IMR-90 (cell line): ENCODE data around the gene NTF3. TPM values are rescaled to one million over a fixed set of nuclear protein-coding genes. Genes with fewer than 3 reads are reported as not detected.
A peak's percentile ranks its signal among the peaks of the same experiment; 100 is the strongest.

ENCODE experiments used
- ATAC-seq: fragments of 200-7000 bp; cut with Tn5 transposase; 2 replicates; pipeline ENCODE4 v1.9.1; 2020; ENCODE audit warnings: low read depth, mild to moderate bottlenecking, moderate library complexity
- BruUV-seq: library from RNA; stranded (reverse); fragments of 400-500 nt; replicated peaks from 2 replicates; lab custom pipeline; 2021; lab: Mats Ljungman, UMichigan
- CTCF ChIA-PET: fragments of 300-600 bp; formaldehyde crosslinking; extraction: SDS; loops from one replicate; lab custom pipeline; 2021; ENCODE audit warnings: antibody characterized with exemption; lab: Yijun Ruan, JAX
- POLR2A ChIA-PET: fragments of 300-600 bp; sonication (Branson Sonifier 250); formaldehyde crosslinking; loops from one replicate; lab custom pipeline; 2022; ENCODE audit warnings: antibody characterized with exemption; ENCODE audit not compliant: unreplicated experiment; lab: Charles Lee
- DNase-seq: peaks from one replicate; pipeline ENCODE4 v3.0.0; 2013
- H2AFZ ChIP-seq: replicated peaks from 2 replicates; pipeline ENCODE3; 2013; ENCODE audit warnings: low read length, mild to moderate bottlenecking; ENCODE audit not compliant: poor library complexity
- H2AK5ac ChIP-seq: 2 replicates; pipeline ENCODE4 v1.6.1; 2013; ENCODE audit warnings: low read depth, low read length, inconsistent platforms
- H2AK9ac ChIP-seq: replicated peaks from 2 replicates; pipeline ENCODE3; 2013; ENCODE audit warnings: mild to moderate bottlenecking, low read depth, low read length, moderate library complexity; ENCODE audit not compliant: poor library complexity
- H2BK120ac ChIP-seq: 2 replicates; pipeline ENCODE4 v1.6.1; 2013; ENCODE audit warnings: low read depth, low read length, inconsistent platforms
- H2BK15ac ChIP-seq: 3 replicates; pipeline ENCODE4 v1.6.1; 2013; ENCODE audit warnings: low read depth, low read length, inconsistent platforms
- H2BK20ac ChIP-seq: 2 replicates; pipeline ENCODE4 v1.6.1; 2013; ENCODE audit warnings: low read depth, mild to moderate bottlenecking, inconsistent platforms, low read length, moderate library complexity
- H2BK5ac ChIP-seq: 2 replicates; pipeline ENCODE4 v1.6.1; 2013; ENCODE audit warnings: mild to moderate bottlenecking, low read depth, low read length, inconsistent platforms; ENCODE audit not compliant: poor library complexity, severe bottlenecking
- H3K14ac ChIP-seq: replicated peaks from 2 replicates; pipeline ENCODE4 v1.6.1; 2013; ENCODE audit warnings: low read depth, low read length, inconsistent platforms
- H3K18ac ChIP-seq: 2 replicates; pipeline ENCODE4 v1.6.1; 2013; ENCODE audit warnings: low read depth, low read length, control low read depth
- H3K23ac ChIP-seq: 2 replicates; pipeline ENCODE4 v1.6.1; 2013; ENCODE audit warnings: low read depth, low read length, inconsistent platforms
- H3K27ac ChIP-seq: 2 replicates; pipeline ENCODE4 v1.5.1; 2013; ENCODE audit warnings: mild to moderate bottlenecking, control low read depth, low read length; ENCODE audit not compliant: insufficient read depth
- H3K27me3 ChIP-seq: 2 replicates; pipeline ENCODE4 v1.6.1; 2013; ENCODE audit warnings: low read length; ENCODE audit not compliant: control insufficient read depth, insufficient read depth
- H3K36me3 ChIP-seq: 2 replicates; pipeline ENCODE4 v1.6.1; 2013; ENCODE audit warnings: low read length, mixed read lengths; ENCODE audit not compliant: control insufficient read depth, insufficient read depth
- H3K4ac ChIP-seq: 2 replicates; pipeline ENCODE4 v1.6.1; 2013; ENCODE audit warnings: low read depth, low read length, inconsistent platforms
- H3K4me1 ChIP-seq: 2 replicates; pipeline ENCODE4 v1.6.1; 2013; ENCODE audit warnings: low read length, mixed read lengths; ENCODE audit not compliant: control insufficient read depth, insufficient read depth
- H3K4me2 ChIP-seq: 2 replicates; pipeline ENCODE4 v1.6.1; 2013; ENCODE audit warnings: low read depth, mild to moderate bottlenecking, control low read depth, low read length, moderate library complexity
- H3K4me3 ChIP-seq: 2 replicates; pipeline ENCODE4 v1.5.1; 2013; ENCODE audit warnings: low read depth, mild to moderate bottlenecking, control low read depth, low read length, moderate library complexity; ENCODE audit not compliant: insufficient read depth
- H3K56ac ChIP-seq: 2 replicates; pipeline ENCODE4 v1.6.1; 2013; ENCODE audit warnings: low read length, inconsistent platforms; ENCODE audit not compliant: insufficient read depth; ENCODE audit errors: extremely low read depth
- H3K79me1 ChIP-seq, 2 experiments: 2 replicates each; pipeline ENCODE4 v1.6.1; 2013; ENCODE audit warnings: low read length in 2 of 2, inconsistent platforms in 1 of 2, low read depth in 1 of 2
- H3K9ac ChIP-seq: 2 replicates; pipeline ENCODE4 v1.6.1; 2013; ENCODE audit warnings: low read depth, low read length, control low read depth
- H3K9me1 ChIP-seq: 2 replicates; pipeline ENCODE4 v1.6.1; 2013; ENCODE audit warnings: low read length, inconsistent platforms; ENCODE audit not compliant: insufficient read depth
- H3K9me3 ChIP-seq: 2 replicates; pipeline ENCODE4 v1.6.1; 2013; ENCODE audit warnings: low read length; ENCODE audit not compliant: control insufficient read depth, insufficient read depth
- H4K20me1 ChIP-seq: 2 replicates; pipeline ENCODE4 v1.6.1; 2013; ENCODE audit warnings: low read length, inconsistent platforms; ENCODE audit not compliant: insufficient read depth
- H4K5ac ChIP-seq: 2 replicates; pipeline ENCODE4 v1.6.1; 2013; ENCODE audit warnings: mild to moderate bottlenecking, low read depth, low read length, control low read depth
- H4K8ac ChIP-seq, 2 experiments: 2 replicates each; pipeline ENCODE4 v1.6.1; 2013; ENCODE audit warnings: low read depth in 2 of 2, low read length in 2 of 2, control low read depth in 1 of 2, inconsistent platforms in 1 of 2
- H4K91ac ChIP-seq: 2 replicates; pipeline ENCODE4 v1.6.1; 2013; ENCODE audit warnings: low read depth, low read length, inconsistent platforms; ENCODE audit not compliant: insufficient read depth
- MAFK ChIP-seq: IDR thresholded peaks from 2 replicates; pipeline ENCODE4 v1.6.1; 2012; ENCODE audit warnings: low read depth, low read length, improper control_type of control experiment
- RAD21 ChIP-seq: IDR thresholded peaks from 2 replicates; pipeline ENCODE4 v1.6.1; 2012; ENCODE audit warnings: low read length, improper control_type of control experiment
- USF2 ChIP-seq: fragments of 150-350 bp; IDR thresholded peaks from 2 replicates; pipeline ENCODE4 v1.6.1; 2017; ENCODE audit warnings: mild to moderate bottlenecking, antibody characterized with exemption, low read length, low read depth
- WGBS, 2 experiments: methylation state at CpG; one replicate each; pipeline versions ENCODE4 v1.1.5 to v1.1.7; 2013; ENCODE audit warnings: missing lambda C conversion rate in 2 of 2; ENCODE audit not compliant: insufficient read length in 1 of 2; ENCODE audit errors: extremely low coverage in 2 of 2; 5-methylcytosine and 5-hydroxymethylcytosine counted together
- dilution Hi-C: fragments of 300-500 bp; cut with HindIII; formaldehyde crosslinking; loops from one replicate; pipeline ENCODE4 v1.14.3; 2018; ENCODE audit warnings: low sequenced_read_pairs; ENCODE audit not compliant: unreplicated experiment
- in situ Hi-C: fragments of 300-500 bp; cut with MboI; formaldehyde crosslinking; loops from 3 replicates; pipeline ENCODE4 v1.14.3; 2019; ENCODE audit warnings: low sequenced_read_pairs, inconsistent platforms, mixed read lengths
- intact Hi-C: fragments of 100-400 bp; cut with micrococcal nuclease; formaldehyde crosslinking; loops from 2 replicates; pipeline ENCODE4 v1.10.0; 2022
- polyA plus RNA-seq, 3 experiments: library from polyadenylated mRNA; depleted of rRNA; stranded (reverse); fragments of >200 nt; gene quantifications; 2 replicates each; pipeline ENCODE4 v1.2.3, GENCODE V29; 2012; ENCODE audit warnings: low replicate concordance in 1 of 3
- total RNA-seq: library from RNA; depleted of rRNA; stranded (reverse); fragments of >200 nt; gene quantifications from 2 replicates; pipeline ENCODE4 v1.2.3, GENCODE V29; 2012
- TF ChIP-seq, protein P1 (sequence below): conservative IDR thresholded peaks from 2 replicates; pipeline ENCODE4 v1.5.1; 2012; ENCODE audit warnings: mild to moderate bottlenecking, low read depth, low read length, improper control_type of control experiment

Gene NTF3
- total and polyA plus RNA-seq, 2 of the 4 experiments (the other 2 are of a cell fraction) = 12.2 to 32.4 TPM

DNA sequence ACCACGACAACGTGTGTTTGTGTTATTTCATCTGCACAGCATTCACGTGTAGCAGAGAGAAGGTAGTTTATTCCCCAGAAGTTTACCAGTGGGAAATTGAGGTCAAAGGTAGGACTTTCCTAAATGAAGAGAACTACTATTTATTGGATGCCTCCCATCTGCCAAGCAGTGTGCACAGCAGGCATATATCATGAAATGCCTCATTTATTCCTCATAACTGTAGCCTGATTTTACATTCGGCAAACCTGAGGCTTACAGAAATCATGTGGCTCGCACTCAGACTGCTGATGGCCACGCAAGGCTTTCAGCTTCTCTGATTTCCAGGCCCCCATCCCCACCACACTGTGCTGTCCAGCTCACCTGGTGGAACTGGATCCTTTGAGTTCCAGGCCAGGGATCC lies 33.5 kb downstream of the NTF3 start:
- H3K56ac ChIP-seq = no peak overlapping the region
- ATAC-seq = no peak
- no peak overlapping the region for H3K14ac ChIP-seq
- no peak for DNase-seq
- no peak overlapping the region for H3K9ac ChIP-seq
- CTCF ChIA-PET = no interaction called here
- peak overlapping the region; percentile 7 for H3K23ac ChIP-seq
- POLR2A ChIA-PET = no interaction called here
- no peak overlapping the region for H2BK120ac ChIP-seq
- no peak overlapping the region for H4K91ac ChIP-seq
- H2BK15ac ChIP-seq = no peak overlapping the region; the same call in 2 of the 3 replicates
- H2BK20ac ChIP-seq = no peak overlapping the region
- no peak overlapping the region for H3K4me3 ChIP-seq
- H2AFZ ChIP-seq = no peak overlapping the region
- peaks cover 34% of the 10 kb centered on the region for H3K4me1 ChIP-seq
- in situ Hi-C loops = loop anchor here (25.0 kb wide), 1 partner anchor 822 kb away; no protein-coding TSS in a partner anchor
- H3K18ac ChIP-seq = no peak overlapping the region
- H3K9me3 ChIP-seq = no peaks in the 10 kb centered on the region
- no peak overlapping the region for H2BK5ac ChIP-seq
- no peak overlapping the region; a peak in 1 of 4 replicates for H4K8ac ChIP-seq
- H3K27ac ChIP-seq = peak overlapping the region; percentile 5; the same call in 1 of the 2 replicates
- intact Hi-C loops = no loop called here
- WGBS, 2 experiments = 61% methylated on average over 3 of the region's 6 CpGs; no CpG with 5 or more reads in 1 of the 2 experiments
- TF ChIP-seq MAFK = no peak
- TF ChIP-seq RAD21 = no peak
- TF ChIP-seq, protein P1, sequence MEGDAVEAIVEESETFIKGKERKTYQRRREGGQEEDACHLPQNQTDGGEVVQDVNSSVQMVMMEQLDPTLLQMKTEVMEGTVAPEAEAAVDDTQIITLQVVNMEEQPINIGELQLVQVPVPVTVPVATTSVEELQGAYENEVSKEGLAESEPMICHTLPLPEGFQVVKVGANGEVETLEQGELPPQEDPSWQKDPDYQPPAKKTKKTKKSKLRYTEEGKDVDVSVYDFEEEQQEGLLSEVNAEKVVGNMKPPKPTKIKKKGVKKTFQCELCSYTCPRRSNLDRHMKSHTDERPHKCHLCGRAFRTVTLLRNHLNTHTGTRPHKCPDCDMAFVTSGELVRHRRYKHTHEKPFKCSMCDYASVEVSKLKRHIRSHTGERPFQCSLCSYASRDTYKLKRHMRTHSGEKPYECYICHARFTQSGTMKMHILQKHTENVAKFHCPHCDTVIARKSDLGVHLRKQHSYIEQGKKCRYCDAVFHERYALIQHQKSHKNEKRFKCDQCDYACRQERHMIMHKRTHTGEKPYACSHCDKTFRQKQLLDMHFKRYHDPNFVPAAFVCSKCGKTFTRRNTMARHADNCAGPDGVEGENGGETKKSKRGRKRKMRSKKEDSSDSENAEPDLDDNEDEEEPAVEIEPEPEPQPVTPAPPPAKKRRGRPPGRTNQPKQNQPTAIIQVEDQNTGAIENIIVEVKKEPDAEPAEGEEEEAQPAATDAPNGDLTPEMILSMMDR = no peak
- no peak for TF ChIP-seq USF2
- 0 out of 2 replicates have a peak overlapping the region, but pooled peaks have one; percentile 9 for H2AK5ac ChIP-seq
- peaks cover 10% of the 10 kb centered on the region for H3K36me3 ChIP-seq
- BruUV-seq = no TSS peak
- H3K4me2 ChIP-seq = no peak overlapping the region
- no peaks in the 10 kb centered on the region for H3K27me3 ChIP-seq
- H4K20me1 ChIP-seq = peaks cover 17% of the 10 kb centered on the region; the same call in 1 of the 2 replicates
- peaks cover 51 to 96% of the 10 kb centered on the region in 2 experiments for H3K79me1 ChIP-seq
- dilution Hi-C loops = no loop called here
- peaks cover 22% of the 10 kb centered on the region for H3K9me1 ChIP-seq
- H3K4ac ChIP-seq = peak overlapping the region; percentile 22; the same call in 1 of the 2 replicates
- H4K5ac ChIP-seq = no peak overlapping the region
- H2AK9ac ChIP-seq = no peak overlapping the region
